HG02623 (cell line): ENCODE data around the gene MED15.
A peak's percentile ranks its signal among the peaks of the same experiment; 100 is the strongest.
"Not testable (repeated sequence)": the region's sequence is repeated elsewhere in the genome, so short reads cannot be mapped to it uniquely, and the experiment has no call there.

Experiments used
- ATAC-seq: cut with Tn5 transposase; IDR thresholded peaks from one replicate; pipeline ENCODE4 v1.9.1; 2021; ENCODE audit warnings: moderate library complexity; ENCODE audit not compliant: unreplicated experiment

The MED15 gene, protein sequence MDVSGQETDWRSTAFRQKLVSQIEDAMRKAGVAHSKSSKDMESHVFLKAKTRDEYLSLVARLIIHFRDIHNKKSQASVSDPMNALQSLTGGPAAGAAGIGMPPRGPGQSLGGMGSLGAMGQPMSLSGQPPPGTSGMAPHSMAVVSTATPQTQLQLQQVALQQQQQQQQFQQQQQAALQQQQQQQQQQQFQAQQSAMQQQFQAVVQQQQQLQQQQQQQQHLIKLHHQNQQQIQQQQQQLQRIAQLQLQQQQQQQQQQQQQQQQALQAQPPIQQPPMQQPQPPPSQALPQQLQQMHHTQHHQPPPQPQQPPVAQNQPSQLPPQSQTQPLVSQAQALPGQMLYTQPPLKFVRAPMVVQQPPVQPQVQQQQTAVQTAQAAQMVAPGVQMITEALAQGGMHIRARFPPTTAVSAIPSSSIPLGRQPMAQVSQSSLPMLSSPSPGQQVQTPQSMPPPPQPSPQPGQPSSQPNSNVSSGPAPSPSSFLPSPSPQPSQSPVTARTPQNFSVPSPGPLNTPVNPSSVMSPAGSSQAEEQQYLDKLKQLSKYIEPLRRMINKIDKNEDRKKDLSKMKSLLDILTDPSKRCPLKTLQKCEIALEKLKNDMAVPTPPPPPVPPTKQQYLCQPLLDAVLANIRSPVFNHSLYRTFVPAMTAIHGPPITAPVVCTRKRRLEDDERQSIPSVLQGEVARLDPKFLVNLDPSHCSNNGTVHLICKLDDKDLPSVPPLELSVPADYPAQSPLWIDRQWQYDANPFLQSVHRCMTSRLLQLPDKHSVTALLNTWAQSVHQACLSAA

DNA sequence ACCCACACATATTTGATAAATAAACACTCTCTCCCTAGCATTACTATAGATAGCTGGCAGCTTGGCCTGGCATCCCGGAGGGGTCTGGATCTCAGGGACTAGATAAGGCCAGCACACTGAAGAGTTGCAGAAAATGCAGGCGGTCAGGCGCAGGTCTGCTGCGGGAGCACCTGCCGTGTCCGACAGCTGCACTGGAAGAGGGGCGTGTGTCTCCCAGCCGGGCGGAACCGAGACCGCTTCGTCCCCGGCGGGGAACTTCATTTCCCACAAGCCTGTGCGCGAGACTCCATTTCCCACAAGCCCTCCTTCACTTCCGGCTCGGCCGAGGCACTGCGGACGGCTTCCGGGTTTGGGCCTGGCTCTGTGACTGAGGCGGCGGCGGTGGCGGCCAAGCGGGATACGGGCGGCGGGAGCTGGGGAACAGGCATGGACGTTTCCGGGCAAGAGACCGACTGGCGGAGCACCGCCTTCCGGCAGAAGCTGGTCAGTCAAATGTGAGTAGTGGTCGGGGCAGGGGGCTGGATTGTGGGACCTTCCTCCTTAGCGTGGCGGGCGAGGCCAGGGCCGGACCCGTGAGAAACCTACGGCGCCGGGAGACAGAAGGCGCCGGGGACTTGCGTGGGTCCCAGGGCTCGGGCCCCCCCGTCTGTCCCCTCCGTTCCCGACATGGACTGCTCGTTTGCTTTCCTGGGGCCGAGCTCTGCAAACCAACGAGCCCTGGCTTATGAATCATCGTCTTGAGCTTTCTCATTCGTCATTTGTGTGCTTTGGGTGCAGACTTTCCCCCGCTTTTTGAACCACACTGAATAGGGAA is at the start of gene MED15:
MED15 (plus strand) TSS at position 358 of the 814 bp plus-strand sequence; CDS start at position 427, 69 bp downstream.
- peak; percentile 81 for ATAC-seq

DNA sequence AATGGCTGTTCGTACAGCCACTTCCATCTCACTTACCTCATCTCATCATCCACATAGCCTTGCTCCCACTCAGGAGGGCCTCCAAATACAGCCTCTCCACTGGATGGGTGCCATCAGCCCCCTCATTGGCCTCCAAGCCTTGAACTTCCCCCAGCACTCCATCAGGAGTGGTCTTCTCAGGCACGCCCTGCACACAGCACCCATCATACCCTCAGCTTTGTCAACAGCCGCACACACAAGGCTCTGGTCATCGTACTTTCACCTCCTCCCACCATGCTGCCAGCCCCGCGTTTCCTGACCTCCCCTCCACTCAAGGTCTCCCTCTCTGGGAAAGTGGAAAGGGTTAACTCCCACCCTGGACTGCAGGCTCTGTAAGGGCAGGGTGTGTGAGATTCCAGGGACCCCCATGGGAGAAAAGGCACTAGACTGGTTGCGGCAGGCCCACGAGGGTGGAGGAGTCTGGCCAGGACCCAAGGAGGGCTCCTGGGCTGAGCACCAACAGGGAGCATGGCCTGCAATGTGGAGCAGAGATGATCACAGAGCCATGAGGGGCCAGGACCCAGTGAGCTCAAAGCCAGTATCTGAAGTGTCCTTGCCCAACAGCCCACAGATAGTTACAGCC is 48.8 kb upstream of the MED15 start:
- no peak for ATAC-seq

DNA sequence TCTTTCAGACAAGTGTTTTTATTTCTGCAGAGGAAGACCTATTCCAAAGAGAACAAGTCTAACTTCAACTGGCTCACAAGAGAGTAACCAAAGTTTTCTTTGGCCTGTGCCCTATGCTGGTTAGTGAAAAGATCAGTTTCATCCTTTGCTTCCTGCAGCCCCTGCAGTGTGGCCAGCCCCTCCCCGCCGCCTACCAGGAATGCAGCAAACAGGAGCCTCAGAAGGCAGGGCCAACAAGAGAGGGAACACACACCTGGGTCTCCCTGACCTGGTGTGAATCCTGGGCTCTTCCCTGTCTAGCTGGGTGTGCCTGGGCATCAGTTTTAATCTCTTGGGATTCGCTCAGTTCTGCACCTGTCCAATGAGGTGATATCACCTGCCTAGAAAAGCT is 48.3 kb upstream of the MED15 start:
- no peak for ATAC-seq

DNA sequence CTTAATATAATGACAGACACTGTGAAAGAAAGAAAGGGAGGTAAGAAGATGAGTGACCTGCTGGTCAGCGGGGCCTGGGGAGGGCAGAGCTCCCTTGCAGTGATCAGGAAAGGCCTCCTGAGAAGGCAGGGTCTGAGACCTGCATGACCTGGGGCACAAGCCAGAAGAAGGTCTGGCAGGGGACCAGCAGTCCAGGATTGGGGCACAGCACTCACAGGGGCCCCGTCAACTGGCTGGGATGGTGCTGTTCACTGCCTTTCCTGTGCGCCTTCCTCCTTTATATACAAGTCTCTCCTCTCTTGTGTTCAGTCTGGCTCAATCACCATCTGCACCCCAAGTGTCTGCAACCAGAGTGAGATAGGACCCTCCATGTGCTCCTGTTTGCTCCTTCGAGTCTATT is 47.5 kb upstream of the MED15 start:
- ATAC-seq: no peak

DNA sequence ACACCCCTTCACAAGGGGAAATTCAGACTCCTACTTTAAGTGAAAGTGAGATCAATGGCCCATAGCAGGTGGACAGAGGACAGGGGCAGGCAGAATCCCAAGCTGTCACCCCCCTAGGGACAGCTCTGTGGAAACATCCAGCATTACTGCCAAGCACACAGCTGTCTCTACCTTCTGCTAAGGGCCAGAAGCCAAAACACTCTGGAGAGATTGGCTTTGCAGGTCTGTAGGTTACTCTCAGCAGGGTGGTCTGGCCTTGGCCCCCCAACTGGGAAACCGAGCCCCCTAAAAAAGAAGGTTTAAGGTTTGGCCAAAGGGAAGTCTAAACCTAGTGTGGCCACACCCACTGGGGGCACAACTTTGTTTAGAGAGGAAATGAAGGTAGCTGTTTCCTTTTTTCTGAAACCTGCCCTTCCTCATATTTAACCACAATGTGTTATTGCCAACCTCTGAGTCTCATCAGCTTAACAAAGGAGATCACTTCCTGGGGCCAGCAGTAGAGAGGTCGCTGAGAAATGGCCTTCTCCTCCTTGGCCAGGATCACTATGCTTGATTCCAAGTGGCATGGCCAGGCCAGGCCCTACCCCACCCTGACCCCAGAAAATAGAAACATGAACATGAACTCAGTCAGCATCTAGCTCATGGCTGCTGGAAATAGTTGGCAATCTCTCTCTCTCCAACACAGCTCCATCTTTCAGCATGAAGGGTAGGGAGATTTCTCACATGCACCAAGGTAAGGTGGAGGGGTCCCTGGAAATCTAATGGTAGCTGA is 43.9 kb upstream of the MED15 start:
- ATAC-seq: no peak

DNA sequence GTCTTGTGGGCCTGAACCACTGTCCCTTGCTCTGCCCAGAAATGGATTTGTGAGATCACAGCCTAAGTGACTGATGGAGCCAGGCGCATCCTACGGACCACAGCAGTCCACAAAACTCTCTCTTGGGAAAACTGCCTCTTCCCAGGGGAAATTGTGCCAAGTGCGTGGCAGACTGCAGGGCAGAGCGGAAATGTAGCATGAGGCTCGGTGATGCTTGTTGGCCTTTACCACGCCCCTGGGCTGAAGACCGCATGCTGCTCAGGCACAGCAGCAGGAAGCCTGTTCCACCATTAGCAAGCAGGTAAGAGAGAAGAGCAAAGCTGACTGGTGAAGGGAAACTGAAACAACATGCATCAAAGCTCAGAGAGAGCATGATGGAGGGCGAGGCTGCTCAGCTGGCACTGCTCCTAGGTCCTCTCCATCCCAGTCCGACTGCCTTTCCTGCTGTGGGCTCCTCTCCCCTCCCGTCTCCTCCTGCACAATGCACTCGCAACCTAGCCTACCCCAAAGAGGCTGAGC is 43.3 kb upstream of the MED15 start:
- no peak for ATAC-seq

DNA sequence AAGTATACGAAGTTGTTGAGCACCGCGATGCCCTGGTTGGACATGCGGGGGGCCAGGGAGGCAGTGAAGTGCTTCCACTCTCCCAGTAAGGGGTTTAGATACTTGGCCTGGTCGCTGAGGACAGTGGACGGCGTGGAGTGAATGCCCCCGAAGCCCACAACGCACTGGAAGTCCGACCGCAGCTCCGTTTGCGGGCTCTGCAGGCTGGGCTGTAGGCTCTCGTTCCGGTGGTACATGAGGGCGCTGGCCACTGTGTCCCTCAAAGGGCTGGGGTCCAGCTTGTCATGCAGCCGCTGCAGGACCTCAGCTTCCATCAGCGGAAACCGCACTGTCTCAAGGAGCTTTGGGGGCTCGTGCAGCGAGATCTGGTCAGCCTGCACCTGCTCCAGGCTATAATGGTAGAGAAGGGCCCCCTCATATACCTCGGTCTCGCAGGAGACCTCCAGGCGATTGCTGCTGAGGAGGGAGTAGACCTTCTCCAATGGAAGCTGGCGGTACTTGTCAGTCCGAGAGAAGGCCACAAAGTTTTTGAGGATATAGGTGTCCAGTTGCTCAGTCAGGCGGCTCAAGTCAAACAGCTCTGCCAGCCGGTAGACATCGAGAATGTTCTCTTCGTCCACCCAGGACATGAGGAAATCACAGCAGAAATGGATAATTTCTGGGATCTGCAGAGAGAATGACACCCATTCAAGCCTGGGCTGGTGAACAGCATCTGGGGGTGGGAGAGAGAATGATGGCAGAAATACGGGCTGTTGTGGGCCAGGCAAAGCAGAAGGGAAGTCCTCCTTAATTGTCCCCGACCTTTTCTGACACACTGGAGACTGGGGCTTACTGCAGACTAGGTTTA is 42.3 kb upstream of the MED15 start:
- ATAC-seq: no peak

DNA sequence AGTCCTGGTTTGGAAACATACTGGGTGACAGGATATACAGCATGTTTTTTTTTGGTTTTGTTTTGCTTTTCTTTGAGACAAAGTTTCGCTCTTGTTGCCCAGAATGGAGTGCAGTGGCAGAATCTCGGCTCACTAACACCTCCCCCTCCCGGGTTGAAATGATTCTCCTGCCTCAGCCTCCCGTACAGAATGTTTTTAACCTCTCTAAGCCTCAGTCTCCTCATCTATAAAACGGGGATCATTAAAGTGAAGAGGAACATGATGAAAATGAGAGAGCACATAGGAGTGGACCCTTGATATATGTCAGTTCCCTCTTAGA is 41.7 kb upstream of the MED15 start:
- no peak for ATAC-seq

DNA sequence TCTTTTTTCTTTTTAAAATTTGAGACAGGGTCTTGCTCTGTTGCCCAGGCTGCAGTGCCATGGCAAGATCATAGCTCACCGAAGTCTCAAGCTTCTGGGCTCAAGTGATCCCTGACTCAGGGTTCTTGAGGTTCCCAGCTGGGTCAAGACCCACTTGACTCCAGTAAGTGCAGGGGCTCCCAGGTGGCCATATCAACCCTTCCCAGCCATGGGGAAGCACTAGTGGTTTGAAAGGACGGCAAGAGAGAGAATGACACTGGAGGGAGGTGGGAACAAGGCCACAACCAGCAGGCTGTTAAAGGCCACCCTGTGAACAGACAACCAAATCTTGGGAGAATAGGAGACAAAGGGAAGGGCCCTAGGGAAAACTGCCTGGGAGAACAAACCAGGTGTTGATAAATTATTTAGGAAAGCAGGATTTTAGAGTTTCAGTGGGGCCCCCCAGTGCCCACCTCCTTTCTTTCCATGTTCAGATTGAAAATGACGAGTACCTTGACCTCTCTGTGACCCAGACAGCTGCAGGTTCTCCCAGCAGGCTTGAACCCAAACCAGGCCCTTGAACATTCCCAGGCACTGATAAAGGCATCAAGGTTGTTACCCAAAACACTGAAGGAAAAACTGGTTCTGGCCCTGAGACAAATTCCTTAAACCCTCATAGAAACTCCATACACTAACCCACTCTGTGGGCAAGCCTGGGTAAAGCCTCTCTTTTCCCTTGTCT is 40.6 kb upstream of the MED15 start:
- no peak for ATAC-seq

DNA sequence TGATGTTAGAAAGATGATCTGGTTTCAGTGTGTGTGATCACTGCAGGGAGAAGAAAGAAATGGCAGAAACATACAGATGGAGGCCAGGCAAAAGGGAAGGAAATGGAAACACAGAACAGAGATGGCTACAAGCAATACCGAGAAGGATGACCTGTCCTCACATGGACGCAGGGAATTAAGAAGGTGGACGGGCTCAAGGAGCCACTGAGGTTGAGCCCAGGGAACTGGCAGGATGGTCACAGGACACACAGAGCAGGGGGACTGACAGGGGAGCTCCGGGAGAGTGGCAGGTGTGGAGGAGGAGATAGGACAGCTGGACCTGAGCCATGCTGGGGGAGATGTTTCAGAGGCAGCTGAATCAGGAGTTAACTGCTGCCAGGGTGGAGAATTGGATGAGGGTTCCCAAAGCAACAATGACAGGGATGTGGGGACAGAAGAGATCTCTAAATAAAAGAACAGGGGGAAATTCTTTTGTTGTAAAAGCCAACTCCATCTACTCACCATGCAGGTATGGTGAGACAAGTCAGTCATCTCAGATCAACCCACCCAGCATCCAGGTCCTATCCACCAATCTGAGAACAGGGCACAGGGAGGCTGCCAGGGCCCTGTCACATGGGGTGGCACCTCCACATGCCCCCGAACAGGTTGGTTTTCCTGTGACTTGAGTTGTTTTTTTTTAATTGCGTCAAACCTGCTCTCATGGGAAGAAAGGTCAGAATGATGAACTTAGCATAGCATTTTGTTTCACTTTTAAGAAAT is 38.1 kb upstream of the MED15 start:
- ATAC-seq: no peak

DNA sequence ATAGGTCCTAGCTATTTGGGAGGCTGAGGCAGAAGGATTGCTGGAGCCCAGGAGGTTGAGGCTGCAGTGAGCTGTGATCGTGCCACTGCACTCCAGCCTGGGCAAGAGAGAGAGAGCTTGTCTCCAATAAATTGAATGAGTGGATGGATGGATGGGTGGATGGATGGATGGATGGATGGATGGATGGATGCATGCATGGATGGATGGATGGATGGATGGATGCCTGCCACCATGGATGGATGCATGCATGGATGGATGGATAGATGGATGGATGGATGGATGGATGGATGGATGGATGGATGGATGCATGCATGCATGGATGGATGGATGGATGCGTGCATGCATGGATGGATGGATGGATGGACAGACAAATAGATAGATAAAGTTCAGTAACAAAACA is 36.9 kb upstream of the MED15 start:
- ATAC-seq: not testable (repeated sequence)

DNA sequence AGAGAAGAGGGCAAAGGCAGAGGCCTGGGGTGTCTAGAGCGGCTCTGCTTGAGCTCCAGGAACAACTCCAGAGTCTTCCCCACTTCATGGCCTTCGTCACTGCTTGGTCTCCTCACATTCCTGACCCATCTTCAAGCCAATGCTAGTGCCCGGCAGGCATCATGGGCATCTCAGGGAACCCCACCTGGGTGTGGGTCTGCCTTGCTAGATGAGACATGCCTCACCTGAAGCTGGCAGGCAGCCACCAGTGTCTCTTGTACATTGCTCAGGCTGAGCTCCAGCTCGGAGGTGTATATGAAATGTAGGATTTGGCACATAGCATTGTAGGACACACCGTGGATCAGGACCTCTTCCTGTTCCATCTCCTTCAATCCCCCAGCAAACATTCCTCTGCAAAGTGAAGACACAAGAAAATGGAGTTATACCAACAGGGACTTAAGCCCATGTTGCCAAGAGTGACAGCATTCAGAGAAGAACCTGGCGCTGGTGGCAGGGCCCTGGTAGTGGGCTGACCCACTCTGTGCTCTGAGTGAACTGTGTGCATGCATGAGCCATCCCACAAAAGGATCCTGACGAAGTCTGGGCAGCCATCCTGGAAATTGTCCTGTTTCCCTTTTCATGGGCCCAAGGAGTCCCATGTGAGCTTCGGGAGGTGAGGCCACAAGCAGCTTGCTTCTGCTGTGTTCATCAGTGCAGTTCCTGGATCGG is 36.1 kb upstream of the MED15 start:
- ATAC-seq: no peak

DNA sequence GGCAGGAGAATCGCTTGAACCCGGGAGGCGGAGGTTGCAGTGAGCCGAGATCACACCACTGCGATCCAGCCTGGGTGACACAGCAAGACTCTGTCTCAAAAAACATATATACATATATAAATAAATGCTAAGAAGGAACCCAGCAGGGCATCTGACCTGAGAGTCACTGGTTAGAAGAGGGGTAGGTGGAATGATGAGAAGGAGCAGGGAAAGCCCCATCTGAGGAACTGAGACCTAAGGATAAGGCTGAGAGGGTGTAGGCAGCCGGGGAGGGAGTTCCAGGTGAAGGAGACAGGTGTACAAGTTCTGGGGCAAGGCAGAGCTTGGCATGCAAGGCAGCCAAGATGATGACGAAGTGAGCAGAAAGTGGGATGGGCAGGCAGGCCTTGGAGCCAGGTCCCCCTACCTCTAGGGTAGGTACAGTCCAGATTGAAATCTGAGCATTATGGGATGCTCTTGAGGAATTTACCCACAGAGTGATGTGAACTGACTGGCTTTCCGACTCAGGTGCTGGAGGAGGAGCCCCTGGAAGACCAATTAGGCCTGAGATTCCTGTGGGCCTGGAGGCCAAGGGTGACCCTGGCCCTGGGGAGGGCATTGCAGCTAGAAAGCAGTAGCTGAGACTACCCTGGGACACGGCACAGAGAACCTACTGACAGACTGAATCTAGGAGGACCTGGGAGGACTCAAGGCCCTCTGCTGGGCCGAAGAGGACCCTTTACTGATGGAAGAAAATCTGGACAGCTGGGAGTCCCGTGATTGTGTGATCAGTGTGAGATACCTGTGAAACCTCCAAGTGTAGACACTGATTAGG is 34.6 kb upstream of the MED15 start:
- ATAC-seq: no peak

DNA sequence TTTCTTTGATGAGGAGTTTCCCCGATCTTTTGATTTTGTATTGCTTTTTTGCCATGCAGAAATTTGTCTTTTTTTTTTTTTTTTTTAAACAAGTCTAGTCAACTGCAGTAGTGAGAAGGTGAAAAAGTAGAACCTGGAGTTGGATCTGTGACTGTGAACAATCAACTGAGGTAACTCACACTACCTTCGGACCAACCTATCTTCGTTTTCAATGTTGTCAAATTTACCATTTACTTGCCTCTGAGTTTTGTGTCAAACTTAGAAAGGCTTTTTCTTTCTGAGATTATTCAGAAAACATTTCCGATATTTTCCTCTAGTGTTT is 32.3 kb upstream of the MED15 start:
- ATAC-seq: no peak

DNA sequence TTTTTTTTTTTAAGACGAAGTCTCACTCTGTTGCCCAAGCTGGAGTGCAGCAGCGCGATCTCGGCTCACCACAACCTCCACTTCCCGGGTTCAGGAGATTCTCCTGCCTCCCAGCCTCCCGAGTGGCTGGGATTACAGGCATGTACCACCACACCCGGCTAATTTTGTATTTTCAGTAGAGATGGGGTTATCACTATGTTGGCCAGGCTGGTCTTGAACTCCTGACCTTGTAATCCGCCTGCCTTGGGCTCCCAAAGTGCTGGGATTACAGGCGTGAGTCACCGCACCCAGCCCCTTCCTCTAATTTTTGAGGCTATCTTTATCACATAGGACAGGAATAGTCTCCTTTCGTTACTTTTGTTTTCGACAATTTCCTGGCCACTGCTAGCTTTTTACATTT is 31.8 kb upstream of the MED15 start:
- ATAC-seq: not testable (repeated sequence)

DNA sequence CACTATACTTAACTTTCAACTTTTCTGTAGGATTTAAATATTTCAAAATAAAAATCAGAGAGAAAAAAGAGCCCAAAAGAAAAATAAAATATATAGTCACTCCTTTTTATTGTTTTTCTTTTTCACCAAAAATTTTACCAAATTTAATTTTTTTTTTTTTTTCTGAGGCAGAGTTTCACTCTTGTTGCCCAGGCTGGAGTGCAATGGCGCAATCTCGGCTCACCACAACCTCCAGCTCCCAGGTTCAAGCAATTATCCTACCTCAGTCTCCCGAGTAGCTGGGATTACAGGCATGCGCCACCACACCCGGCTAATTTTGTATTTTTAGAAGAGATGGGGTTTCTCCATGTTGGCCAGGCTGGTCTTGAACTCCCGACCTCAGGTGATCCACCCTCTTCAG is 29.4 kb upstream of the MED15 start:
- ATAC-seq: not testable (repeated sequence)
